Lower leg skin (tissue), 4 donors: ENCODE results near the gene AOPEP. TPM values are rescaled to one million over a fixed set of nuclear protein-coding genes. Genes with fewer than 3 reads are reported as not detected.

Experiments used
- DNase-seq, 2 donors: peaks; one replicate each; pipeline ENCODE4 v3.0.0-alpha.2; 2019; ENCODE audit warnings: low spot score in 2 of 2
- H3K4me3 ChIP-seq: fragments of 200-600 bp; sonication (generic); 2 replicates; pipeline ENCODE4 v1.5.1; 2017; ENCODE audit warnings: mild to moderate bottlenecking, low read depth; ENCODE audit not compliant: poor library complexity, severe bottlenecking
- POLR2A ChIP-seq, 2 donors: fragments of 450-650 bp; IDR thresholded peaks; one replicate each; pipeline ENCODE4 v1.6.1; 2016 to 2017; ENCODE audit warnings: antibody characterized with exemption in 2 of 2, mild to moderate bottlenecking in 1 of 2, moderate library complexity in 1 of 2
- WGBS, 2 donors: methylation state at CpG; one replicate each; pipeline ENCODE4 v1.1.5; 2018; 5-methylcytosine and 5-hydroxymethylcytosine counted together
- intact Hi-C: fragments of 100-400 bp; cut with DNase I; formaldehyde crosslinking; loops from one replicate; pipeline ENCODE4 v1.15.0; 2023; ENCODE audit warnings: low total_unique reads
- total RNA-seq, 4 donors: library from RNA; depleted of rRNA; stranded (reverse); fragments of >200 nt; gene quantifications; one replicate each; pipeline ENCODE4 v1.1.0, GENCODE V29; 2016
- TF ChIP-seq, protein P1 (sequence below), 3 donors: fragments of 450-650 bp; IDR thresholded peaks; one replicate each; pipeline ENCODE4 v1.5.1; 2016; ENCODE audit warnings: antibody characterized with exemption in 3 of 3, mild to moderate bottlenecking in 3 of 3, moderate library complexity in 2 of 3

The AOPEP gene
- total RNA-seq, 4 donors from 2014 or later = 66.3 to 136 (median 118) TPM

DNA sequence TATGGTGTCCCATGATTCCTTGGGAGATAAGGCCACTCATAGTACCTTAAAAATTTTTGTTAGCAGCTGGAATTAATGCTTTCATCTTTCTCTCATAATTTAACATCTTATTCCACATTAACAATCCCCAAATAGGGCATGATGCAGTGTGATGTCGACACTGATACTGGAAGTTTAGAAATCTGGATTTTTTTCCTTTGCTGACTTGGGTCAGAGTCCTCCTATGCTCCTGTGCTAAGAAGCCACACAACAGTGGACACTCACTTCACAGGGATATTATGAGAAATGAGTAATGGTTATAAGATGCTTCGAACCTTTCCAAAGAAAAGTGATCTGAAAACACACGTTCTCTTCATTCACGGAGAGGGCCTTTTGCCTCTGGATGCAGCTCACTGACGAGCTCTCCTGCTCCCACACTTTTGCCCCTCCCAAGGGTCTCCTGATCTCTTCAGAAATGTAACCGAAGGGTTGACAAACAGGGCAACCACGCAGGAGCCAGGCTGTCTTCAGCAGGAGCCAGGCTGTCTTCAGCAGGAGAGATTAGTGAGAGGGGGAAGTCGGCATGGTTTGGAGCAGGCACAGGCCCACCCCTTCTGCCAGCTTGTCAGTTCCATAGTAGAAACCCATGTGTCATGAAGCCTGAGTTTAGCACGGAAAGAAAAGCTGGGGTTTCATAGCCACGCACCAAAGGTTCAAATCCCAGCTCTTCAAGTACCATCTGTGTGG is 247.8 kb downstream of the AOPEP start:
- 86 to 88% methylated on average over 10 of the region's 10 CpGs for WGBS, 2 donors
- H3K4me3 ChIP-seq = no peak overlapping the region

DNA sequence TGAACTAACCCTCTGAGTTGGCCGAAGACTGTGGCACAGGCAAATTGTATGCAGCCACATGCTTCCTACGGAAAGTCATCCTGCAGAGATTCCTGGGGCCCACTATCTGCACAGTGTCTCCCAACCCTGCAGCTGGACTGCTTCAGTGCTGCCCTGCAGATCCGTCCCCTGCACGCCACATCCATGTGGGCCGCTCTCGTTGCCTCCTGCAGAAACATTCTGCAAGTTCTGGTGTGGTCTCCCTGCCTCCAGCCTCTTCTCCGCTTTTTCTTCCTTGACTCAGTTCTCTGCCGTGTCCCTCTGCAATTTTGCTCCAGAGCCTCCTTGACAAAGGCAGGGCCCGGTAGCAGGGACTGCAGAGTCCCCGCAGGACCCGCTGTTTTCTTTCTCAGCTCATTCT is 249.0 kb downstream of the AOPEP start:
- H3K4me3 ChIP-seq = no peak overlapping the region
- intact Hi-C loops = no loop called here
- no peak for TF ChIP-seq POLR2A (IDR thresholded peaks at IDR 0.05)
- TF ChIP-seq, protein P1, sequence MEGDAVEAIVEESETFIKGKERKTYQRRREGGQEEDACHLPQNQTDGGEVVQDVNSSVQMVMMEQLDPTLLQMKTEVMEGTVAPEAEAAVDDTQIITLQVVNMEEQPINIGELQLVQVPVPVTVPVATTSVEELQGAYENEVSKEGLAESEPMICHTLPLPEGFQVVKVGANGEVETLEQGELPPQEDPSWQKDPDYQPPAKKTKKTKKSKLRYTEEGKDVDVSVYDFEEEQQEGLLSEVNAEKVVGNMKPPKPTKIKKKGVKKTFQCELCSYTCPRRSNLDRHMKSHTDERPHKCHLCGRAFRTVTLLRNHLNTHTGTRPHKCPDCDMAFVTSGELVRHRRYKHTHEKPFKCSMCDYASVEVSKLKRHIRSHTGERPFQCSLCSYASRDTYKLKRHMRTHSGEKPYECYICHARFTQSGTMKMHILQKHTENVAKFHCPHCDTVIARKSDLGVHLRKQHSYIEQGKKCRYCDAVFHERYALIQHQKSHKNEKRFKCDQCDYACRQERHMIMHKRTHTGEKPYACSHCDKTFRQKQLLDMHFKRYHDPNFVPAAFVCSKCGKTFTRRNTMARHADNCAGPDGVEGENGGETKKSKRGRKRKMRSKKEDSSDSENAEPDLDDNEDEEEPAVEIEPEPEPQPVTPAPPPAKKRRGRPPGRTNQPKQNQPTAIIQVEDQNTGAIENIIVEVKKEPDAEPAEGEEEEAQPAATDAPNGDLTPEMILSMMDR (IDR thresholded peaks at IDR 0.05) = no peak
- DNase-seq = no peak
- 89 to 98% methylated on average over 10 to 11 of the region's 11 CpGs for WGBS, 2 donors

More for the DNA sequence above, 247.8 kb downstream of the AOPEP start:
- TF ChIP-seq, protein P1 (IDR thresholded peaks at IDR 0.05) = no peak
- TF ChIP-seq POLR2A (IDR thresholded peaks at IDR 0.05) = no peak
- DNase-seq = no peak
- intact Hi-C loops = no loop called here

DNA sequence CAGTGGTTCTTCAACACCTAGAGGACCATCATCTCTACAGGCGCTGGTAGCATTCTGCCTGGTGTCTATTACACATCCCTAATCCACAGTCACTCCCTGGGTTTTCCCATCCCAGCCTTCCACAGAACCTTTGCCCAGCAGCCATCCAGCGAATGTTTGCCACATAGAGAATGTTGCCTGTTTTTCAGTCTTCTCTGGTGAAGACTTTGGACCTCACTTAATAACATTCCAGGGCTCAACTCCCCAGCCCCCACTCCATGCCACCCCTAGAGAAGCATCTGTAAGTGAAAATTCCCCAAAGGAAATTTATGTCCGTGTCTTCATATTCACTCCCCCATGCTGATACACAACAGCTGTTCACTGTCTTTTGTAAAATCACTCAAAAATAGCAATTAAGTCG is 249.6 kb downstream of the AOPEP start:
- 86 to 90% methylated on average over 4 of the region's 4 CpGs for WGBS, 2 donors
- intact Hi-C loops = no loop called here
- H3K4me3 ChIP-seq = no peak overlapping the region
- DNase-seq = no peak
- TF ChIP-seq POLR2A (IDR thresholded peaks at IDR 0.05) = no peak
- TF ChIP-seq, protein P1 (IDR thresholded peaks at IDR 0.05) = no peak

DNA sequence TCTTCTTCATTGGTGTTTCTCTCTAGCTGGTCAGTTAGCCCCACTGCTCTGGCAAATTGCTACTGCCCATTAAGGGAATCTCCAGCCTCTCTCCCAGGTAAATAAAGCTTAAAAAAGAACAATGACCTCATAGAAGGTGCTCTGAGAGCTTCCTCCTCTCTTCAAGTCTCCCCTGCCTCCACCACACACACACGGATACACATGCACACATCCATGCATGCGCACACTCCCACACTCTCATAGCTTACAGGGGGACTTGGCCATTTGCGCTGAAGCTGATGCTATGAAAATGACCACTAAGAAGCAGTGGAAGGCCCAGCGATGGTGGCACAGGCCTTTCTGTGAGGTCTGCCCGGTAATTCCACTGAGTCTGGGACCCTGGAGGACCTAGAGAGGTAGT is 250.9 kb downstream of the AOPEP start:
- TF ChIP-seq POLR2A (IDR thresholded peaks at IDR 0.05) = no peak
- TF ChIP-seq, protein P1 (IDR thresholded peaks at IDR 0.05) = no peak
- 97% methylated on average over 5 of the region's 5 CpGs for WGBS, 2 donors
- DNase-seq = no peak
- H3K4me3 ChIP-seq = no peak overlapping the region
- intact Hi-C loops = no loop called here

DNA sequence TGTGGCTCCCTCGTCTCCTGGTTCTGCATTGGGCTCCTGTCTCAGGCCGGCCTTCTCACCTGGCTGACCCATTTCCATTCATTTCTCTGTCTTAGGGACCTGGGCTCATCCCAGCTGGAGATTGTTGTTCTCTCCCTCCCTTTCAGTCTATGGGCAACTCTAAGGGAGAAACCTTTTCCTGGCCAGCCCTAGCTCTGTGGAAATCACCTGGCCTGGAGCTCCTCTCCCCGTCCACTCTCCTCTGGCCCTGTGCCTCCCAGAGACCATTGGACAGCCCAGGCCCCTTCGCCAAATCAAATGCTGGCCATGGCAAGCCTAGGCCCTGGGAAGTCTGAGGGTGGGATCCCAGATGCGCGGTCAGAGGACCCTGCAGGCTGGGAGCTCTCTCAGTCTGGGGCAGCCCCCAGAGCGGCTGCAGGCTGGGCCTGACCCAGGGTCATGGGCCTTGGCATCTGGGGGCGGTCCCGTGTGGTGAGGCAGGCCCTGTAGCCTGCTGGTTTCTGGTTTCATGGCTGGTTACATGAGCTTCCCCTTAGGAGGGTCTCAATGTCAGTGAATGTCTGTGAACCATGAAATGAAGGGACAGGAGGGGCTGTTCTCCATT is 253.5 kb downstream of the AOPEP start:
- intact Hi-C loops = no loop called here
- DNase-seq = no peak
- no peak overlapping the region for H3K4me3 ChIP-seq
- no peak for TF ChIP-seq POLR2A (IDR thresholded peaks at IDR 0.05)
- TF ChIP-seq, protein P1 (IDR thresholded peaks at IDR 0.05) = no peak
- WGBS, 2 donors = 88% methylated on average over 9 of the region's 9 CpGs
